ENCODE data around the gene AVPI1. TPM values are rescaled to one million over a fixed set of nuclear protein-coding genes. Genes with fewer than 3 reads are reported as not detected.

AVPI1 gene
- total RNA-seq, 1 experiment from 2014 or later: 6.5 TPM

GRCh38 chr10:97707134-97707861, 20.3 kb upstream of the AVPI1 start:
- no peaks in the 10 kb centered on the region for H3K9me3 ChIP-seq (ENCODE audit: control insufficient read depth, low read depth, low read length)
- H3K23ac ChIP-seq (ENCODE audit: insufficient read length, low read depth, low read length): no peak overlapping the region
- no peak overlapping the region for H2BK120ac ChIP-seq (ENCODE audit: low read depth, low read length, poor library complexity, severe bottlenecking)
- no peak overlapping the region for H2BK15ac ChIP-seq (ENCODE audit: low read depth, low read length)
- Mint-ChIP-seq H3K27me3 (ENCODE audit: low read depth) (peaks cover 12% of the 10 kb centered on the region), H3K36me3 (ENCODE audit: insufficient read depth in 1 of 3, low read depth in 3 of 3) (peaks cover 0 to 2% (median 0%) of the 10 kb centered on the region in 3 experiments; a peak in 1 of 7 replicates), H3K4me1 (peaks cover 11 to 16% of the 10 kb centered on the region in 2 experiments), H3K4me3 (no peak overlapping the region), H3K27ac (no peak overlapping the region), H3K9me3 (no peaks in the 10 kb centered on the region; a peak in 1 of 5 replicates)
- no CpG with 5 or more reads among the region's 11 CpGs for WGBS (ENCODE audit: extremely low coverage, insufficient read length, low lambda C conversion rate)
- DNase-seq: no peak
- H3K79me1 ChIP-seq (ENCODE audit: insufficient read depth, low read depth, low read length, poor library complexity, severe bottlenecking): no peaks in the 10 kb centered on the region
- no peak overlapping the region for H4K5ac ChIP-seq (ENCODE audit: insufficient read length, low read depth, low read length)
- no peak overlapping the region for H4K91ac ChIP-seq (ENCODE audit: insufficient read length, low read depth, low read length)
- H3K14ac ChIP-seq (ENCODE audit: insufficient read depth, low read length): 0 out of 2 replicates have a peak overlapping the region, but pooled peaks have one; percentile 28
- H4K20me1 ChIP-seq (ENCODE audit: control insufficient read depth, insufficient read depth, insufficient read length): no peaks in the 10 kb centered on the region
- H2AFZ ChIP-seq (ENCODE audit: low read length): no peak overlapping the region
- H3K18ac ChIP-seq (ENCODE audit: insufficient read length, low read depth, low read length): no peak overlapping the region
- H3K4me1 ChIP-seq (ENCODE audit: insufficient read depth, low read length): no peaks in the 10 kb centered on the region
- no peak overlapping the region for H3K9ac ChIP-seq (ENCODE audit: extremely low read depth, insufficient read length, low read length)
- TF ChIP-seq CTCF (conservative IDR thresholded peaks at IDR 0.05): no peak
- H3T11ph ChIP-seq (ENCODE audit: low read length): no peak overlapping the region
- H2BK12ac ChIP-seq (ENCODE audit: insufficient read length, low read depth, low read length): no peak overlapping the region
- H3K56ac ChIP-seq (ENCODE audit: insufficient read length, low read depth, low read length): no peak overlapping the region
- H2BK5ac ChIP-seq (ENCODE audit: insufficient read length, low read length): no peak overlapping the region
- no peak overlapping the region for H3K4ac ChIP-seq (ENCODE audit: low read depth, low read length)
- H3K27ac ChIP-seq (ENCODE audit: insufficient read length, low read depth, low read length): no peak overlapping the region
- H2AK5ac ChIP-seq (ENCODE audit: insufficient read length, low read length): no peak overlapping the region
- no peaks in the 10 kb centered on the region for H3K23me2 ChIP-seq (ENCODE audit: insufficient read length, low read depth, low read length, poor library complexity, severe bottlenecking)
- no peaks in the 10 kb centered on the region for H3K79me2 ChIP-seq (ENCODE audit: insufficient read depth, low read length)
- no peak overlapping the region for H2BK20ac ChIP-seq (ENCODE audit: low read depth, low read length, poor library complexity, severe bottlenecking)
- no peak overlapping the region for H4K8ac ChIP-seq (replicated peaks; ENCODE audit: insufficient read length, low read depth, low read length)
- no peaks in the 10 kb centered on the region for H3K27me3 ChIP-seq (ENCODE audit: insufficient read depth, low read length)
- no peak overlapping the region for H3K4me2 ChIP-seq (ENCODE audit: insufficient read depth, insufficient read length, low read length)

Data from H9 (cell line).